Omental fat pad (tissue), 4 donors: Measurements from ENCODE around the gene ARNT2. TPM values are rescaled to one million over a fixed set of nuclear protein-coding genes. Genes with fewer than 3 reads are reported as not detected.

Experiments
- ATAC-seq: fragments of 150-250 bp; one replicate; pipeline ENCODE4 v1.9.1; 2016; ENCODE audit warnings: mild to moderate bottlenecking, moderate library complexity; ENCODE audit not compliant: low FRiP score
- DNase-seq: peaks from one replicate; pipeline ENCODE4 v3.0.0-alpha.2; 2019; ENCODE audit warnings: low spot score
- total RNA-seq, 4 donors: library from RNA; depleted of rRNA; stranded (reverse); fragments of >200 nt; gene quantifications; one replicate each; pipeline ENCODE4 v1.1.0, GENCODE V29; 2016
- TF ChIP-seq, protein P1 (sequence below), 3 donors: fragments of 450-650 bp; IDR thresholded peaks; one replicate each; pipeline ENCODE4 v1.5.1; 2016 to 2017; ENCODE audit warnings: antibody characterized with exemption in 3 of 3, mild to moderate bottlenecking in 3 of 3, moderate library complexity in 2 of 3

ARNT2 gene
- total RNA-seq, 4 donors from 2014 or later, result 3.1 to 7.4 (median 3.4) TPM

GRCh38 chr15:80568298-80568697 lies 164.1 kb downstream of the ARNT2 start:
- no peak for DNase-seq
- TF ChIP-seq, protein P1, sequence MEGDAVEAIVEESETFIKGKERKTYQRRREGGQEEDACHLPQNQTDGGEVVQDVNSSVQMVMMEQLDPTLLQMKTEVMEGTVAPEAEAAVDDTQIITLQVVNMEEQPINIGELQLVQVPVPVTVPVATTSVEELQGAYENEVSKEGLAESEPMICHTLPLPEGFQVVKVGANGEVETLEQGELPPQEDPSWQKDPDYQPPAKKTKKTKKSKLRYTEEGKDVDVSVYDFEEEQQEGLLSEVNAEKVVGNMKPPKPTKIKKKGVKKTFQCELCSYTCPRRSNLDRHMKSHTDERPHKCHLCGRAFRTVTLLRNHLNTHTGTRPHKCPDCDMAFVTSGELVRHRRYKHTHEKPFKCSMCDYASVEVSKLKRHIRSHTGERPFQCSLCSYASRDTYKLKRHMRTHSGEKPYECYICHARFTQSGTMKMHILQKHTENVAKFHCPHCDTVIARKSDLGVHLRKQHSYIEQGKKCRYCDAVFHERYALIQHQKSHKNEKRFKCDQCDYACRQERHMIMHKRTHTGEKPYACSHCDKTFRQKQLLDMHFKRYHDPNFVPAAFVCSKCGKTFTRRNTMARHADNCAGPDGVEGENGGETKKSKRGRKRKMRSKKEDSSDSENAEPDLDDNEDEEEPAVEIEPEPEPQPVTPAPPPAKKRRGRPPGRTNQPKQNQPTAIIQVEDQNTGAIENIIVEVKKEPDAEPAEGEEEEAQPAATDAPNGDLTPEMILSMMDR (IDR thresholded peaks at IDR 0.05), result no peak
- no peak for ATAC-seq

- DNase-seq, result no peak
- TF ChIP-seq, protein P1 (IDR thresholded peaks at IDR 0.05), result no peak
- no peak for ATAC-seq
Measured at GRCh38 chr15:80568876-80569605, 164.9 kb downstream of the ARNT2 start.

DNA sequence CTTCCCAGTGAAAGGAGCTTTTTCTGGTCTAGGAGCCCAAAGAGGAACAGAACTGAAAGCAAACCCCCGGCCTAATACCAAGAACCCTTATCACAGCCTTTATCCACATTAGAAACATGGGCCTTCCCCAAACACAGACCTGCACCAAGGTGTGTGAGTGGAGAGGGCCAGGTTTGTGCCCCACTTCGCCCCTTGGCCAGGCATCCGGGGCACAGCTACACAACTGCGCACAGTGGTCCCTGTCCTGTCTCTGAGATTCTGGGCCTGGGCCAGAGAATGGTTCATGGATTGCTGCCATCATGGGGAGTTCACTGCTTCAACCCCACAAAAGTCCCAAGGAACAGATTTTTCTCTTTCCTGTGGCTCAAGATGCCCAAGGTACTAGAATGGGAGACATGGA lies 165.5 kb downstream of the ARNT2 start:
- DNase-seq (no peak), ATAC-seq (no peak)
- TF ChIP-seq, protein P1 (IDR thresholded peaks at IDR 0.05), result no peak

DNA sequence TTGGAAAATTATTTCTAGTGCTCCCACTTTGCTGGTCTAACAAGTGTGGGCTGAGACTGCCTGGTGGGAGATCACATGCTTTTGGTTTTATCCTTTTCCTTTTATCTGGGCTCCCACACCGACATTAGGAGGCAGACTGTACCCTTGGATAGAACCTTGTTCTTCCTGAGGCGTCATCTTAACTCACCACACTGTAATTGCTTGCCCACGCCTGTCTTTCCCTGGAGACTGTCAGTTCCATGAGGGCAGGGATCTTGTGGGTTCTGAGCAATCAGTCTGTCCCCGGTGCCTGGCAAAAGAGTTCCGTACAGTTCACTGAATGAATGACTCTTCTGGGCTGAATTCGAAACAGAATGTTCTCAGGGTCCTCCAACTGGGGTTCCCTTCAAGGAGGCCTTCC lies 166.4 kb downstream of the ARNT2 start:
- no peak for DNase-seq
- no peak for ATAC-seq
- TF ChIP-seq, protein P1 (IDR thresholded peaks at IDR 0.05), result no peak

- TF ChIP-seq, protein P1 (IDR thresholded peaks at IDR 0.05), result no peak
- no peak for DNase-seq
- no peak for ATAC-seq
Measured at GRCh38 chr15:80572337-80572736, 168.2 kb downstream of the ARNT2 start.

DNA sequence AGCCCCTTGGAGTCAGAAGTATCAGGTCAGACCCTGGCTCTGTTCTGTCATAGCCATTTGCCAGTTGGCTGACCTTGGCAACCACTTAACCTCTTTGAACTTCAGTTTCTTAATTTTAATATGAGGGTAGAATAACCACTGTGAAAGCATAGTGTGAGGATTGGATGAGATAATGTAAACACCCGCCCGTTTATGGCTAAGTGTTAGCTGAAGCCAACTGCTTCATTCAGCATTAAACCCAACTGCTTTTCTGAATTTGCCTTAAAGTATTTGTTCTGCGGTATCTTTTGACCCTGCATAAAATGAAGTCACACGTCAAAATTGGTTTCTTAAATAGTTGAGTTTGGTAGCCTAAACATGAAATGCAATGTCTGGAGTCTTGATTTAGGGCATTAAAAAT lies 169.4 kb downstream of the ARNT2 start:
- DNase-seq (no peak), ATAC-seq (no peak)
- TF ChIP-seq, protein P1 (IDR thresholded peaks at IDR 0.05), result no peak

DNA sequence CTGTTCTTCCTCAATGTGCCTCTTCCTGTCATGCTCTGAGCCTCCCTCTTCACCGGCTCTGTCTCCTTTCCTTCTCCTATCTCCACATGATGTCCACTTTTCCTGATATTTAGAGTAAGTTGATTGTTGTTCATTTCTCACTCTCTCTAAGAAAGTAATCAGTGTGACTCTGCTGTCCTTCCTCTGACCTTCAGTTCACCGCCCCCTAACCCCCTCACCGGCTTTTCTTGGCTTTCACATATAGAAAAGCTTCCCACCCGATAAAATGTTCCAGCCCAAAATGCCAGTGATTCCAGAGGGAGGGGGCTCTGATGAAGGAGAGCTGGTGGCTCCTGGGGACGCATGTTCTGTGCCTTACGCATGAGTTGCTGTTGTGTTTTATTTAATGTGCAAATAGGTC lies 170.4 kb downstream of the ARNT2 start:
- no peak for ATAC-seq
- no peak for DNase-seq

More for the DNA sequence above, 170.4 kb downstream of the ARNT2 start:
- TF ChIP-seq, protein P1 (IDR thresholded peaks at IDR 0.05), result no peak
